Effector memory CD8-positive, alpha-beta T cell (primary cell): ENCODE measurements around the gene SCRN1.

Experiments used
- ATAC-seq: fragments of 150-1000 bp; cut with Tn5 transposase; replicated peaks from 2 replicates; pipeline ENCODE4 v1.10.0; 2021; ENCODE audit warnings: mild to moderate bottlenecking, moderate library complexity
- DNase-seq, 3 experiments: peaks; one replicate each; pipeline ENCODE4 v3.0.0; 2021
- H3K27ac Mint-ChIP-seq, 2 donors: one replicate each; pipeline ENCODE4 v1.8.0; 2022; ENCODE audit warnings: mild to moderate bottlenecking in 2 of 2, mixed read lengths in 2 of 2, moderate library complexity in 2 of 2
- H3K27me3 Mint-ChIP-seq, 2 donors: one replicate each; pipeline ENCODE4 v1.8.0; 2022; ENCODE audit warnings: mixed read lengths in 2 of 2
- H3K36me3 Mint-ChIP-seq: one replicate; pipeline ENCODE4 v1.8.0; 2022; ENCODE audit warnings: mild to moderate bottlenecking, moderate library complexity, mixed read lengths; ENCODE audit not compliant: insufficient read depth
- H3K4me1 Mint-ChIP-seq, 2 donors: one replicate each; pipeline ENCODE4 v1.8.0; 2022; ENCODE audit warnings: low read depth in 2 of 2, mixed read lengths in 2 of 2
- H3K4me3 Mint-ChIP-seq, 2 donors: one replicate each; pipeline ENCODE4 v1.8.0; 2022; ENCODE audit warnings: mild to moderate bottlenecking in 2 of 2, mixed read lengths in 2 of 2, moderate library complexity in 2 of 2
- H3K9me3 Mint-ChIP-seq, 2 donors: one replicate each; pipeline ENCODE4 v1.8.0; 2022; ENCODE audit warnings: mixed read lengths in 2 of 2
- total RNA-seq, 9 experiments: gene quantifications; one replicate each; lab custom pipeline; 2026; lab: John Stamatoyannopoulos, UW

The SCRN1 gene, protein sequence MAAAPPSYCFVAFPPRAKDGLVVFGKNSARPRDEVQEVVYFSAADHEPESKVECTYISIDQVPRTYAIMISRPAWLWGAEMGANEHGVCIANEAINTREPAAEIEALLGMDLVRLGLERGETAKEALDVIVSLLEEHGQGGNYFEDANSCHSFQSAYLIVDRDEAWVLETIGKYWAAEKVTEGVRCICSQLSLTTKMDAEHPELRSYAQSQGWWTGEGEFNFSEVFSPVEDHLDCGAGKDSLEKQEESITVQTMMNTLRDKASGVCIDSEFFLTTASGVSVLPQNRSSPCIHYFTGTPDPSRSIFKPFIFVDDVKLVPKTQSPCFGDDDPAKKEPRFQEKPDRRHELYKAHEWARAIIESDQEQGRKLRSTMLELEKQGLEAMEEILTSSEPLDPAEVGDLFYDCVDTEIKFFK
- 1.2 to 35.8 (median 8.8) reads per million in 9 experiments for total RNA-seq

DNA sequence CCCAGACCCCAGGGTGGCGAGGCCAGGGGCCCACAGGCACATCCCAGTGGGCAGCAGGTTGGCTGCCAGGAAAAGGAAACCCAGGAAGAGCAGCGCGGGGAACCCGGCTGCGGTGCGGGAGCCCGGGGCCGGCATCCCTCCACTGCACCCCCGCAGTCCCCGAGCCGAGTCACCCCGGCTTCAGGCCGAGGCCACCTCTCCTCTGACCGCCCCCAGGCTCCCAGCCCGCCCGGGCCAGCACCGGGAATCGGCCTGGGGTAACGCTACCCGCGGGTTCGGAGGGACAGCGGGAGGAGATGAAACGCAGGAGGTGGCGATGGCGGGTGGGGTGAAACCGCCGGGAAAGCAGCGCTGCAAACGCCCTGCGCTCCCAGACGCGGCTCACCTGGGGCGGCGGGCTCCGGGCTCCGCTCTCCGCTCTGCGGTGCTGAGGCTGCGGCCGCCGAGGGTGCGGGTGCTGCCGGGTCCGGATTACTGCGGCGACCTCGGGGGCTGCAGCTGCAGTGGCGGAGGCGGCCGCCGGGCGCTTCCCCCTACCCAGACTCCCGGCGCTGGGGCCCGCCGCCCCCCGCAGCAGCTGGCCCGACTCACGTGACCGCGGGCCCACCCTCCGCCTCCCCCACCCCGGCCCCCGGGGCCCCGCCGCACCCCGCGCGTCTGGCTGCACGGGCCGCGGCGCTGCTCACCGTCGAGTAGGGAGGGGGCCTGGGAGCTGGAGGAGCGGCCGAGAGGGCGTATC is at the start of gene SCRN1:
Gene SCRN1, minus strand, starts transcription at position 545 of the 739 bp plus-strand sequence. CDS start 20,734 bp downstream, outside the sequence.
- H3K27me3 Mint-ChIP-seq = peaks cover 55 to 61% of the 10 kb centered on the region in 2 donors
- ATAC-seq (peak; percentile 46), DNase-seq (peak in 2 of 3 experiments; percentile 4 to 18)
- H3K36me3 Mint-ChIP-seq = peaks cover 3% of the 10 kb centered on the region
- peak within 1 kb of the TSS; percentile 65 to 87 for H3K4me3 Mint-ChIP-seq
- peak within 1 kb of the TSS in 1 of 2 donors; percentile 92 for H3K27ac Mint-ChIP-seq
- peaks cover 3 to 20% of the 10 kb centered on the region in 2 donors for H3K4me1 Mint-ChIP-seq
- H3K9me3 Mint-ChIP-seq = no peaks in the 10 kb centered on the region

DNA sequence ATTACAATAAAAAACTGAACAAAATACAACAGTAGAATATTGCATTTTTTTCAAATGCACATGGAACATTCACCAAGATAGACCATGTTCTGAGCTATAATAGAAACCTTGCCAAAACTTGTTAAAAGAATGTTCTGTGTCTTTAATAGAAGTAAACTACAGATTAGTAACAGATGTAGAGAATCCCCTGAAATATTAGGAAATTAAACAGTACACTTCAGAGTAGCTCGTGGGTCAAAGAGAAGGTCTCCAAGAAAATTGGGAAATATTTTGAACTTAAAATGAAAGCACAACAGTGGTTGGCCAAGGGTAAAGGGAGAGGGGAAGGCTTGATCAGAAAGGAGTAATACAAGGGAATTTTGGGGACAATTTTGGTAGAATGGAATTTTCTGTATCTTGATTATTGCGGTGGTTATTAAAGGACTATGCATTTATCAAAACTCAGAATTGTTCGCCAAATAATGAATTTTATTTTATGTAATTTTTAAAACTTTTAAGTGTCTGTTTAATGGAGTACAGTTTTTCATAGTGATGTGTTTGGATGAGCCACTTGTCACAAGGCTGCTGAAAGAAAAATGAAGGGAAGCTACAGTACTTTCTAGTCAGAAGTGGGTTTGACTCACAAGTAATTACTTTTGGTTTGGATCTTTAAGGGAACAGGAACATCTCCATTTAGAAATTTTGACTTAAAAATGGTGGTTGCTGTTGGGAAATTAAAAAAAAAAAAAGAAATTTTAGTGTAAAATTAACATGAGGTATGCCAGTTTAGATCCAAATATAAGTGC is 48.8 kb upstream of the SCRN1 start:
- Mint-ChIP-seq H3K4me3 (no peak overlapping the region), H3K4me1 (peaks cover 9 to 25% of the 10 kb centered on the region in 2 donors), H3K9me3 (no peaks in the 10 kb centered on the region), H3K27me3 (no peaks in the 10 kb centered on the region), H3K27ac (no peak overlapping the region), H3K36me3 (peaks cover 4% of the 10 kb centered on the region)
- DNase-seq = no peak
- no peak for ATAC-seq

DNA sequence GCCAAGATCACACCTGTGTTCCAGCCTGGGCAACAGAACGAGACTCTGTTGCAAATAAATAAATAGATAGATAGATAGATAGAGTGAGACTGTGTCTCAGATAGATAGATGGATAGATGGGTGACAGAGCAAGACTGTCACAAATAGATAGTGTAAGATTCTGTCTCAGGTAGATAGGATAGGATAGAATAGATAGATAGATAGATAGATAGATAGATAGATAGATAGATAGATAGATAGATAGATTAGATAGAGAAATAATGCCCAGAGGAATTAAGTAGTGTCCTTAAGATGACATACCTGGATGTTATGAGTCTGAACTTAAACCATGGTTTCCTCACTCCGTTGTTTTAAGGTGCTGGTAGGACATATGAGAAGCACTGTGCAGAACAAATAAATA is 46.6 kb upstream of the SCRN1 start:
- ATAC-seq = no peak
- H3K36me3 Mint-ChIP-seq = peaks cover 4% of the 10 kb centered on the region
- H3K4me1 Mint-ChIP-seq = peaks cover 7 to 17% of the 10 kb centered on the region in 2 donors
- no peaks in the 10 kb centered on the region for H3K9me3 Mint-ChIP-seq
- no peaks in the 10 kb centered on the region for H3K27me3 Mint-ChIP-seq
- no peak overlapping the region for H3K4me3 Mint-ChIP-seq
- no peak overlapping the region for H3K27ac Mint-ChIP-seq
- no peak for DNase-seq

DNA sequence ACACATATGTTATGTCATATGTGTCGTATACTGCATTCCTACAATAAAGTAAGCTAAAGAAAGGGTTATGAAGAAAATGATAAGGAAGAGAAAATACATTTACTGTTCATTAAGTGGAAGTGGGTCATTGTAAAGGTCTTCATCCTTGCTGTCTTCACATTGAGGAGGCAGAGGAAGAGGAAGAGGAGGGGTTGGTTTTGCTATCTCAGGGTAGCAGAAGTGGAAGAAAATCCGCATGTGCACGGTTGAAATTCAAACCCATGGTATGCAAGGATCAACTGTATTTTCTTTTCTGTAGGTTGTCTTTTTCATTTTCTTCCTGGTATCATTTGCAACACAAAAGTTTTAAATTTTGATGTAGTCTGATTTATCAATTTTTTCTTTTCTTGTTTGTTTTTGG is 44.9 kb upstream of the SCRN1 start:
- H3K36me3 Mint-ChIP-seq = peaks cover 4% of the 10 kb centered on the region
- H3K4me3 Mint-ChIP-seq = no peak overlapping the region
- H3K9me3 Mint-ChIP-seq = no peaks in the 10 kb centered on the region
- H3K27me3 Mint-ChIP-seq = no peaks in the 10 kb centered on the region
- ATAC-seq = no peak
- no peak for DNase-seq
- peaks cover under 1 to 4% of the 10 kb centered on the region in 2 donors for H3K4me1 Mint-ChIP-seq
- no peak overlapping the region for H3K27ac Mint-ChIP-seq

- no peaks in the 10 kb centered on the region for H3K27me3 Mint-ChIP-seq
- H3K36me3 Mint-ChIP-seq = peaks cover 6% of the 10 kb centered on the region
- H3K27ac Mint-ChIP-seq = no peak overlapping the region
- DNase-seq (no peak), ATAC-seq (no peak)
- peaks cover 5 to 10% of the 10 kb centered on the region in 2 donors for H3K4me1 Mint-ChIP-seq
- no peak overlapping the region for H3K4me3 Mint-ChIP-seq
- no peaks in the 10 kb centered on the region for H3K9me3 Mint-ChIP-seq
These were observed 42.9 kb upstream of the SCRN1 start for GRCh38 chr7:30032310-30033125.

DNA sequence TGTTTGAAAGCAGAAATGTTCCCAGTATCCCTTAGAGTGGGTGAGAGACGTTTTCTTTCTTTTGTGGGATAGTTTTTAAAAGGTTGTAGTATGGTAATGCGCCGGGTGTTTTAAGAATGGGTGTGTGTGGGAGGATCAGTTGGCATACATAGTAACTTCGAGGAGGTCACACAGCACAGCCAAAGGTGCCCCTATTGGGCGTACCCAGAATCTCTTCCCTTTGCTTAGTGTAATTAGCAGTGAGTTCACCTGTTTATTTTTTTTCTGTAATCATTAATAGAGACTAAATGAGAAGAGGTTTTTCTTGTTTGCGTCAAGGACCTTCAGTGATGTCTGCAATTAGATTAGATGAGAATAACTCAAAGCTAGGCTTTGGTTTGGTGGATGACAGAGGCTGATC is 40.1 kb upstream of the SCRN1 start:
- H3K4me1 Mint-ChIP-seq = peaks cover 17 to 26% of the 10 kb centered on the region in 2 donors
- H3K9me3 Mint-ChIP-seq = no peaks in the 10 kb centered on the region
- ATAC-seq (no peak), DNase-seq (no peak)
- peaks cover 13% of the 10 kb centered on the region for H3K36me3 Mint-ChIP-seq
- peak overlapping the region in 1 of 2 donors; percentile 75 for H3K27ac Mint-ChIP-seq
- no peaks in the 10 kb centered on the region for H3K27me3 Mint-ChIP-seq
- no peak overlapping the region for H3K4me3 Mint-ChIP-seq

GRCh38 chr7:30028749-30029635 is 39.4 kb upstream of the SCRN1 start:
- Mint-ChIP-seq H3K36me3 (peaks cover 13% of the 10 kb centered on the region), H3K27ac (peak overlapping the region in 1 of 2 donors; percentile 75)

GRCh38 chr7:30028216-30028748 is 38.7 kb upstream of the SCRN1 start, which contains the start of gene PLEKHA8:
Gene PLEKHA8, plus strand, starts transcription at chr7:30028412. Its CDS starts 351 bp downstream, at chr7:30028763.
- Mint-ChIP-seq H3K9me3 (no peaks in the 10 kb centered on the region), H3K4me3 (no peak within 1 kb of the TSS), H3K27ac (peak within 1 kb of the TSS; percentile 86 to 91), H3K4me1 (peaks cover 20 to 27% of the 10 kb centered on the region in 2 donors), H3K27me3 (no peaks in the 10 kb centered on the region), H3K36me3 (peaks cover 13% of the 10 kb centered on the region)
- DNase-seq (peak; percentile 85 to 93 (median 90)), ATAC-seq (peak; percentile 48)

More at GRCh38 chr7:30028749-30029635, 39.4 kb upstream of the SCRN1 start:
- peaks cover 17 to 27% of the 10 kb centered on the region in 2 donors for H3K4me1 Mint-ChIP-seq
- no peaks in the 10 kb centered on the region for H3K27me3 Mint-ChIP-seq
- H3K9me3 Mint-ChIP-seq = no peaks in the 10 kb centered on the region
- H3K4me3 Mint-ChIP-seq = no peak overlapping the region
- DNase-seq = peak; percentile 6 to 29 (median 16)
- peak; percentile 19 for ATAC-seq

- H3K4me1 Mint-ChIP-seq = peaks cover 20 to 31% of the 10 kb centered on the region in 2 donors
These were observed 38.2 kb upstream of the SCRN1 start for GRCh38 chr7:30027740-30028215.

DNA sequence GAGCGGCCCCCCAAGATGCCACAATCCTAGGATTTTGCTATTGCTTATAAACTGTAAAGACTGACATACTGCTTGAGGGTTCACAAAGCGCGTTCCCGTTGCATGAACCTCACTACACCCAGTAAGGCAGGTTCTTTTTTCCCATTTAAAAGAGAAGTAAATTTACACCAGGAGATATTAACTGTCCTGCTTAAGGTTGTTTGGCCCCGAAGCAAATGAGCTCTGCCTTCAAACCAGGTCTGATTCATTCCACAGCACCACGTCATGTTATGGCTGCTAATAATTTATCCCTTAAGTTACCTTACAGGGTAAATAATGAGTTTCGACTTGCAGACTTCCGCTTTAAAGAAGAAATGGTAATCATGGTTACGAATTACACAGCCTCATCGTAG is 37.5 kb upstream of the SCRN1 start:
- H3K9me3 Mint-ChIP-seq = no peaks in the 10 kb centered on the region
- H3K27me3 Mint-ChIP-seq = no peaks in the 10 kb centered on the region
- no peak overlapping the region for H3K4me3 Mint-ChIP-seq
- H3K36me3 Mint-ChIP-seq = peaks cover 13% of the 10 kb centered on the region
- DNase-seq (peak in 2 of 3 experiments; percentile 10 to 14), ATAC-seq (peak; percentile 35)
- H3K27ac Mint-ChIP-seq = peak overlapping the region; percentile 86 to 91
- H3K4me1 Mint-ChIP-seq = peaks cover 20 to 31% of the 10 kb centered on the region in 2 donors

More at GRCh38 chr7:30027740-30028215, 38.2 kb upstream of the SCRN1 start:
- DNase-seq = peak in 1 of 3 experiments; percentile 2
- ATAC-seq = no peak
- no peaks in the 10 kb centered on the region for H3K9me3 Mint-ChIP-seq
- peak overlapping the region; percentile 86 to 91 for H3K27ac Mint-ChIP-seq
- H3K36me3 Mint-ChIP-seq = peaks cover 13% of the 10 kb centered on the region
- H3K4me3 Mint-ChIP-seq = no peak overlapping the region
- no peaks in the 10 kb centered on the region for H3K27me3 Mint-ChIP-seq
